MCF 10A (cell line): ENCODE results near the gene C1orf35. TPM values are rescaled to one million over a fixed set of nuclear protein-coding genes. Genes with fewer than 3 reads are reported as not detected.
A peak's percentile ranks its signal among the peaks of the same experiment; 100 is the strongest.

Experiments
- BruUV-seq: library from RNA; stranded (reverse); fragments of 400-500 nt; replicated peaks from 2 replicates; lab custom pipeline; 2021; lab: Mats Ljungman, UMichigan
- CTCF ChIA-PET: fragments of 300-600 bp; sonication (Branson Sonifier 250); formaldehyde crosslinking; extraction: SDS; loops from one replicate; lab custom pipeline; 2021; ENCODE audit warnings: antibody characterized with exemption, inconsistent platforms; lab: Yijun Ruan, JAX
- POLR2A ChIA-PET: fragments of 300-600, 350-650 bp; sonication (Branson Sonifier 250); formaldehyde crosslinking; extraction: SDS; loops from one replicate; lab custom pipeline; 2020; ENCODE audit warnings: antibody characterized with exemption, inconsistent platforms; lab: Yijun Ruan, JAX
- DNase-seq: peaks from one replicate; pipeline ENCODE4 v3.0.0-alpha.2; 2018; ENCODE audit not compliant: unreplicated experiment
- H3K27ac Mint-ChIP-seq: one replicate; pipeline ENCODE4 v1.8.0; 2022; ENCODE audit warnings: mild to moderate bottlenecking, low read depth, mixed read lengths; ENCODE audit not compliant: unreplicated experiment
- H3K27me3 Mint-ChIP-seq: one replicate; pipeline ENCODE4 v1.8.0; 2022; ENCODE audit warnings: mixed read lengths; ENCODE audit not compliant: insufficient read depth, unreplicated experiment
- H3K36me3 Mint-ChIP-seq: one replicate; pipeline ENCODE4 v1.8.0; 2022; ENCODE audit warnings: mild to moderate bottlenecking, moderate library complexity, mixed read lengths; ENCODE audit not compliant: insufficient read depth, unreplicated experiment
- H3K4me1 Mint-ChIP-seq: one replicate; pipeline ENCODE4 v1.8.0; 2022; ENCODE audit warnings: mixed read lengths; ENCODE audit not compliant: insufficient read depth, unreplicated experiment
- H3K4me3 Mint-ChIP-seq: one replicate; pipeline ENCODE4 v1.8.0; 2022; ENCODE audit warnings: mild to moderate bottlenecking, moderate library complexity, mixed read lengths; ENCODE audit not compliant: unreplicated experiment
- H3K9me3 Mint-ChIP-seq: one replicate; pipeline ENCODE4 v1.8.0; 2022; ENCODE audit warnings: mixed read lengths; ENCODE audit not compliant: unreplicated experiment
- intact Hi-C: fragments of 100-400 bp; cut with micrococcal nuclease; formaldehyde crosslinking; loops from 2 replicates; pipeline ENCODE4 v1.14.1; 2022
- total RNA-seq: library from RNA; stranded (reverse); gene quantifications from 2 replicates; pipeline ENCODE4 v1.2.3, GENCODE V29; 2022
- TF ChIP-seq, protein P1 (sequence below): fragments of 200-600 bp; IDR thresholded peaks from one replicate; pipeline ENCODE4 v1.8.0; 2022; ENCODE audit warnings: antibody characterized with exemption, mild to moderate bottlenecking; ENCODE audit not compliant: unreplicated experiment

The C1orf35 gene
- total RNA-seq, 1 experiment from 2014 or later: 49.2 TPM

DNA sequence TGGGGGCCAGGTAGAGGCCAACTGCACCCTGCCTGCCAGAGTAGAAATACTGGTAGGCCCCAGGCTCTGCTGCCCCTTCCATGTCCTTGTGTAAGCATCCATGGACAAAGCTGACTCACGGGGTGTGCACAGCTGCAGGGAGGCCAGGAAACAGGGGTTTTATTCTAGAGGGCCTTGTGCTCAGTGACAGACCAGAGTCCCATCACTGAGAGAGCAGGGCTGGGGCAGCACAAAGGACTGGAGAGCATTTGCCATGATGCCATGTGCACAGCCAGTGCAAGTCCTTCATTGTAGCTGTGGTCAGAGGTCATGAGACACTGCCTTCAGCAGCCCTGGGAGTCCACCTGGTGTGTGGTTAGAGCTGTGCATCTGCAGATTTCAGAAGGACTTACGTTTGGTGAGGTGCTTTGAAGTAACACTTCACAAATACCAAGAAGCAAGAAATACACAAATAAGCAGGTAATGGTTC lies 12.5 kb downstream of the C1orf35 start:
- BruUV-seq: no TSS peak
- no peaks in the 10 kb centered on the region for H3K27me3 Mint-ChIP-seq
- TF ChIP-seq, protein P1, sequence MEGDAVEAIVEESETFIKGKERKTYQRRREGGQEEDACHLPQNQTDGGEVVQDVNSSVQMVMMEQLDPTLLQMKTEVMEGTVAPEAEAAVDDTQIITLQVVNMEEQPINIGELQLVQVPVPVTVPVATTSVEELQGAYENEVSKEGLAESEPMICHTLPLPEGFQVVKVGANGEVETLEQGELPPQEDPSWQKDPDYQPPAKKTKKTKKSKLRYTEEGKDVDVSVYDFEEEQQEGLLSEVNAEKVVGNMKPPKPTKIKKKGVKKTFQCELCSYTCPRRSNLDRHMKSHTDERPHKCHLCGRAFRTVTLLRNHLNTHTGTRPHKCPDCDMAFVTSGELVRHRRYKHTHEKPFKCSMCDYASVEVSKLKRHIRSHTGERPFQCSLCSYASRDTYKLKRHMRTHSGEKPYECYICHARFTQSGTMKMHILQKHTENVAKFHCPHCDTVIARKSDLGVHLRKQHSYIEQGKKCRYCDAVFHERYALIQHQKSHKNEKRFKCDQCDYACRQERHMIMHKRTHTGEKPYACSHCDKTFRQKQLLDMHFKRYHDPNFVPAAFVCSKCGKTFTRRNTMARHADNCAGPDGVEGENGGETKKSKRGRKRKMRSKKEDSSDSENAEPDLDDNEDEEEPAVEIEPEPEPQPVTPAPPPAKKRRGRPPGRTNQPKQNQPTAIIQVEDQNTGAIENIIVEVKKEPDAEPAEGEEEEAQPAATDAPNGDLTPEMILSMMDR: no peak
- peak overlapping the region; percentile 78 for H3K27ac Mint-ChIP-seq
- ChIA-PET POLR2A (interaction anchor here (0.8 to 7.9 kb wide), 9 partner anchors 7 to 92 kb away, joined by 3 to 56 read pairs (median 7); partner anchors contain the start of genes ARF1, IBA57 and MRPL55), CTCF (interaction anchor here (0.6 to 7.4 kb wide), 11 partner anchors 13 to 1467 kb away, joined by 3 to 72 read pairs (median 5); no protein-coding TSS in a partner anchor)
- peaks cover 73% of the 10 kb centered on the region for H3K4me1 Mint-ChIP-seq
- intact Hi-C loops: no loop called here
- peak; percentile 34 for DNase-seq
- H3K36me3 Mint-ChIP-seq: peaks cover 82% of the 10 kb centered on the region
- H3K4me3 Mint-ChIP-seq: no peak overlapping the region
- H3K9me3 Mint-ChIP-seq: peaks cover 15% of the 10 kb centered on the region

DNA sequence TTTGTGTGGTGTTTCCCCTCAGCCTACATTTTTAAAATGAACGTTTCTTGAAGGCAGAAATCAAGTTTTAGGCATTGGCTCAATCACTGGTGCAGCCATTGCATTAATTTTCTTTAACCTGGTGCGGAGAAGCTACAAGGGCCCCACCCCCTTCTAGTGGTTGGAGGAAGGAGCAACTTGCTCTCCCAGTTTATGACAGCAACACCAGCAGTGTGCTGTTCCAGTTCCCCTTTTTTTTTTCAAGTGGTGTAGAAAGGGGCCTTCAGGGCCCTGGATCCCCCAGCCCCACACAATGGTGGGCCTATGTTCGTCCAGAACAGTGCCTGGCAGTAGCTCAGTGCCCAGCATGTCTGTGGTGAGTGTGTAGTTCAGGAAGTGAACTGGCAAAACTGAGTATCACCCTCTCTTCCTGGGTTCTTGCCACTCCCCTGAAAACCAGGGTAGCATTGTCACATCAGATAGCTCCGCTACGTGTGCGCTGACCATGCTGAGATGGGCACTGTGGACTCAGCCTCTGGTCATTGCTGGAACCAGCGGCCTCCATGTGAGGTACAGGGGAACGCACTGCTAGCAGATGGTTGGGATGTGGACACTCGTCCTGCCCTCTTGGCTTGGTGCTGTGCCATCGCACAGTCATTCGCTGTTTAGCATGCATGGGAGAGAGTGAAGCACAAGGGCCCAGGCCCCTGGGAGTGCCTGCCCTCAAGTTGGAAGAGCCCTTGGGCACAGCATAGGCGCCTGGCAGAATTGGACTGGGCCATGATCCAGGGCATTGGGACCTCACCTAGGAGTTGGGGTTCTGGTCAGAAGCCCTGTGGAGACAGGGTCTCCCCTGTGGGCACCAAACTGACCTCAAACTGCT lies 13.4 kb downstream of the C1orf35 start:
- intact Hi-C loops: loop anchor here (5.0 kb wide), 1 partner anchor 142 kb away; the partner anchor contains the start of gene WNT9A
- Mint-ChIP-seq H3K4me1 (peaks cover 73% of the 10 kb centered on the region), H3K27ac (peak overlapping the region; percentile 78), H3K9me3 (peaks cover 6% of the 10 kb centered on the region), H3K36me3 (peaks cover 86% of the 10 kb centered on the region), H3K4me3 (peak overlapping the region; percentile 77), H3K27me3 (no peaks in the 10 kb centered on the region)
- BruUV-seq: no TSS peak
- TF ChIP-seq, protein P1: no peak
- ChIA-PET POLR2A (interaction anchor here (0.8 to 7.9 kb wide), 10 partner anchors 6 to 316 kb away, joined by 3 to 56 read pairs (median 7); partner anchors contain the start of genes ARF1, IBA57 and TRIM11), CTCF (interaction anchor here (1.2 to 7.4 kb wide), 9 partner anchors 9 to 104 kb away, joined by 3 to 72 read pairs (median 5); no protein-coding TSS in a partner anchor)
- DNase-seq: no peak

DNA sequence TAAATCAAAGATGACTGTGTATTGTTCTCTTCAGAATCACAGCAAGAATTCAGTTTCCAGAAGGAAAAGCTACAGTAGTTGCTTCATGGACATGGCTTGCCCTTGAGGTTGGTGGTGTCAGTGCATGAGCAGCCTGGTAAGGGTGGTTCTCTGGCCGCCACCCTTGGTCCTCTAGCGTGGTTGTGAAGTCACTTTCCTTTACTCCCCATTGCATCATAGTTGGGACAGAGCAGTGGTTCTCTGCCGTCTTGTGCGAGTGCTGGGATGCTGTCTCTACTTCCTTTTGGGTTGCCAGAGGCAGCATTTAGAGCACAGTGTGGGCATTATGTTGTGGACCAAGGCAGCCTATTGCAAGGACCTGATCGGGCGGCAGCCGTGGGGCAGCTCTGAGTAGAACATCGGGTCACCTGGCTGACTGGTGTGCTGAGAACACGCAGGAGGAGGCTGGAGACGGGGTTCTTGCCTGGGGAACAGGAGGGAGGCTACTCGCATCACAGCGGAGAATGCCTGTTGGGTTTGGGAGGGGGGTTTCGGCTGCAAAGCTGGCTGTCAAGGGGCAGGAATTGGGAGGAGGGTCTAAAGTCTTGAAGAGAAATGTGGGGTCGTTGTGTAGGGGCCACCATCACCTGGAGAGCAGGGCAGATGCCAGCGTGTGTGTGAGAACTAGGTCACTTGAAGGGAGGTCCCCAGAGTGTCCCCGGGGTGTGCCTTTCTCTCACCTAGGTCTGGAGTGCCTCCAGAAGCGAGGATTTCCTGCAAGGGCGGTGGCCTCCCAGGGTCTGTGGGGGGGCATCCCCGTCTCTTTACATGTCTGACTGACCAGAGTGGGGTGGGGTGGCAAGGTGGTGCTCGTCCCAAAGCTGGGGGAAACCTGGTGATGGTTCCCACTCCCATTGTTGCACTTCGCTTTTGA lies 14.3 kb downstream of the C1orf35 start:
- Mint-ChIP-seq H3K4me1 (peaks cover 81% of the 10 kb centered on the region), H3K27ac (peak overlapping the region; percentile 78), H3K9me3 (no peaks in the 10 kb centered on the region), H3K27me3 (no peaks in the 10 kb centered on the region), H3K4me3 (peak overlapping the region; percentile 77), H3K36me3 (peaks cover 86% of the 10 kb centered on the region)
- POLR2A ChIA-PET: interaction anchor here (0.8 to 7.9 kb wide), 10 partner anchors 11 to 317 kb away, joined by 3 to 56 read pairs (median 6); partner anchors contain the start of genes GUK1, MRPL55 and TRIM11
- no peak for DNase-seq
- CTCF ChIA-PET: interaction anchor here (1.3 to 7.4 kb wide), 7 partner anchors 10 to 90 kb away, joined by 3 to 72 read pairs (median 6); no protein-coding TSS in a partner anchor
- BruUV-seq: no TSS peak
- TF ChIP-seq, protein P1: no peak
- intact Hi-C loops: loop anchor here (5.0 kb wide), 1 partner anchor 142 kb away; the partner anchor contains the start of gene WNT9A
